Measurements from ENCODE around the gene GRPEL2.
"Not testable (repeated sequence)": the region's sequence is repeated elsewhere in the genome, so short reads cannot be mapped to it uniquely, and the experiment has no call there.

Gene GRPEL2

DNA sequence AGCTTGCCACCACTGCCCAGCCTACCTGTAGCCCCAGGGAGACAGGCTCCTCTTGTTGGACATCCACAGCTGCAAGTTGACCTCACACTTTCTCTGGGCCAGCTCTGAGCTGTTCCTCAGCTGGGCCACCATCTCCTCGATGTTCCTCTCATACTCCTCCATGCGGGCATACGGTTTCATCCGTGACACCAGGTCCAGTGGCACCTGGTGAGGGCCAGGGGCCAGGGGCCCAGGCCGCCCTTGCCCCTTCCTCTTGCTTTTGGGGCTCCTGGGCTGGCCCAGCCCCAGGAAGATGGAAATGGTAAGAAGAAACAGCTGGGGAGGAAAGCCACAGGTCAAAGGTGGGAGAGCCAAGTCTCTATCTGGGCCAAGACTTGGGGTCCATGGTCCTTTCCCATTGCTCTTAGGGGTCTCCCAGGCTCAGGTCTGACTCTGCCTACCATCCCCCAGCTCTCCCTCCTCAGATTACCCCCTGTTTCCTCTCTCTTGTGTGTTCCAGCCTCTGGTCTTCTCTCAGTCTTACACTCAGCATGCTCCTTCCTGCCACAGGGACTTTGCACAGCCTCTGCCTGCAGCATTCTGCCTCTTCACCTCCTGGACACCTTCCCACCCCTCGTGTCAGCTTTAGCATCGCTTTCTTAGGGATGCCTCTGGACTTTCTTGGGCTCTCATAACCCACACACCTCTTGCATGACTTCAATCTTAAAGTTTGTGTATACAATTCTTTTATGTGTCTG, 31.6 kb downstream of the GRPEL2 start:
- no peak for DNase-seq (ENCODE audit: low read depth)

DNA sequence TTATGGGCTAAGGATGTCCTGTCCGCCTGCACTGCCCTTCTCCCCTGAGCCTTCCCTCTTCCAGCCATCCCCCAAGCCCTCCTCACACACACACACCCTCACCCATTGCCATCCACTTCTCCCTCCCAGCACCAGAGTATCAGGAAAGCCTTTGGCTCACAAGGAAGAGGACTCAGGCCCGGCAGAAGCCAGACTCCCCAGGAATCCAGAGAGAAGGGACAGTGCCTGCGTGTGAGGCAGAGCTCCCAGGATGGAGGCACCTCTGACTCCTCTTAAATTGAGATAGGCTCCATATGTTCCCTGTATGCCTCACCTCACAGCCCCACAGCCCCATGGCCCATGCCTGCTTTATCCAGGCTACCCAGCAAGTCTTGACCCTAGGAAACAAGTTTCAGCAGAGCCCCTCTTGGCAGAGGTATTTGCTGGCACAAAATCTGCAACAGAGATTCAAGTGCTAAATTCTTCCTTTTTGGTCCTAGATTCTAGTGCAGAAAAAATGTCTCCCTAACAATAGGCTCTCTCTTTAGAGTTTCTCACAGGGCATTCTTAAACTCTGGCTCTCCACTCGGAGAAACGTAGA, 33.0 kb downstream of the GRPEL2 start:
- DNase-seq (ENCODE audit: low read depth): no peak

DNA sequence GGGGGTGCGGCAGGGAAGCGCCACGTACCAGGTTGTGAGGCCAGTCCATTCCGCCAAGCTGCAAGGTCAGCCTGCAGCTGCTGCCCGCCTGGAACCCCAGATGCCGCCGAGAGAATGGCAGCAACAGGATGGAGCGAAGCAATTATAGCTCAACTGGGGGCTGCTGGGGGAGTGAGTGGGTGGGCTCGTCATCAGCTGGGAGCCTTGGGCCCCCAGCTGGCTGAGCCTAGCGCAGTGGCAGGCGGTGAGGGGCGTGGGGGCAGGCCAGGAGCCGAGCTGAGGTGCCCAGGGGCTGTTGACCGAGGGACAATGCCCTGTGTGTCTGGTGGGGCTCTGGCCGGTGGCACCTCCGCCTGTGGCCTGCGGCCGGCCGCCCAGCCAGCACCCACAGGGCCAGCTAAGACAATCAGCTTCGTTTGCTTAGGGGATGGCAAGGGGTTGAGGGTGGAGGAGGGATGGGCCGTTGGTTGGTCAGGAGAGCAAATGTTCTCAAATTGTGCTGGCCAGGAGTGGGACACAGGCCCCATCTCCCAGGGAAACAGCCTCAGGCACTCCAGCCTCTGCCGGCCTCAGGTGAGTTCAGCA, 34.0 kb downstream of the GRPEL2 start, which contains the start of gene IL17B:
Gene IL17B, minus strand, starts transcription at position 116 of the 585 bp plus-strand sequence. Its CDS starts 67 bp downstream, at position 49.
- no peak for DNase-seq (ENCODE audit: low read depth)

DNA sequence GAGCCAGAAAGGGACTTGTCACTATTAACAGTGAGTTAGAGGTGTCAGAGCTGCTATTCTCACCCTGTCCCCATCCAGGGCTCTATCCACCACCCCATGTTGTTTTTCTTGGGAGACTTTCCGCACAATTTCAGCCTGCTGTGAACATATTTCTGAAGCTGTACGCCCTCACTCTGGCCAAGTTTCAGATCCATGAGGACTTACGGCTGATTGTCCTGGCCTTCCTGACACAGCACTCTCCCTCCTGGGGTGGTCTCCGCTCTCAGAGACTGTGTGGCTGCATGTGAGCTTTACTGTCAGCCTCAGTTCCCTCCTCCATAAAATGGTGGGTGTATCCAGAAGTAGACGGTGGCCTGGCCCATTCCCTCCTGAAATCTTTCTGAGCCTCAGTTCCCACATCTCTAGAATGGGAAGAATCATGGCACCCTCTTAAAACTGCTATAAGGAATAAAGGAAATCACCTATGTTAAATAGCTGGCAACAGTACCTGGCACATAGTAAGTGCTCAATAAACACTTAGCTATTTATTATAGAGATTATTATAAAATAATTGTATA, 34.6 kb downstream of the GRPEL2 start:
- no peak for DNase-seq (ENCODE audit: low read depth)

DNA sequence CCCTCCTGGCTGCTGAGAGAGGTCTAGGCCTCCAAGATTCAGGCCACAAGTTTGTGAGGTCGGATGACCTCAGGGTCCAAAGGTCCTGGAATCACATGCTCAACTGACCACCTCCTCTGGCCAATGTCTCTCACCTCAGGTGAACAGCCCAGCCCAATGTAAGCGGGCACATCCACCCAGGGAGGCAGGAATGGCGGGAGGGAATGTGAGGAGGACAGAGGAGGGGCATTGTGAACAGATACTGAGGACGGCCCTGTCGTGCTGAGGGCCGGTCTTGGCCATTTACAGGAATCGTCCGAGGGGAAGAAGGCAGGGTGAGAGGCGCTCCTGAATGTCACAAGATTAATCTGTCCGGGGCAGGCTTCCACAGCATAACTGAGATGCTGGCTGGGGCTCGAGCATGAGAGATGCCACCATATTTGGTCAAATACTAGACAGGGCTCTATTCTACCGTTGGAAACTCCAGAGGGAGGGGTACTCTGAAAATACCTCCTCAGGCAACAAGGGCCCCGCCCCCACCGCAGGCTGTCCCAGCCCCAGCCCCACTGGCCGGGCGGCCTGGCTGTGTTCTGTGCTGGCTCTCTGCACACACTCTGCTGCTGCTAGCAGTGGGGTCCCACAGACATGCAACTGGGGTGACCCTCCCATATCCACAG, 35.3 kb downstream of the GRPEL2 start:
- DNase-seq (ENCODE audit: low read depth): no peak

DNA sequence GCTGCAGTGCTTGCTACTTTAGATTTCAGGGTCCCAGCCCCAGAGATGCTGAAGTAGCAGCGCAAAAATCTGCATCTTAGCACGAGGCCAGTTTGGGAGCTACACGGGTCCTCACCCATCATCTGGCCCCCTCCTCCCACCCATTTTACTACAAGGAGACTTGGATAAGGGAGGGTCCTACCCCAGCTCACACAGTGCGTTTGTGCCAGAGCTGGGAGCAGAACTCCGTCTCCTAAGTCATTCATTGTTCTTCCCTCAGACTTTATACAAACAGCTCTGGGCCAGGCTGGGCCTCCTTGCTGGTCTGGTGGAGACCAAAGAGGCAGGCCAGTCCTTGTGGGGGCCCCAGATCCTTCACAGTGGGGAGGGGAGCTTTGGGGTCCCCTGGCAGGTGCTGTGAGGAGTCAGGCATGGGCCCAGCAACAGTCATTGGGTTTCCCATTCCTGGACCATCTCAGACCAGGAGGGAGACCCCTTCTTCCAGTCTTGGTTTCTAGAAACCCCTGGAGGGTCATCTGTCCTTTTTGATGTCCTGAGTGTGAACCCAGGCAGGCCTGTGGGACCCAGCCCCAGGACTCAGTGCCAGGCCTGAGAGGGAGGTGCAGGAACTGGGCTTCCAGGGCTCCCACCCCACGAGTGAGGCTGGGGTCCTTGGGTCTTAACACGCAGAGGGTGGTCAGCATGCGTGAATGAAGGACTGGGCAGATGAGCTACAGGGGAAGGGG, 36.1 kb downstream of the GRPEL2 start:
- no peak for DNase-seq (ENCODE audit: low read depth)

DNA sequence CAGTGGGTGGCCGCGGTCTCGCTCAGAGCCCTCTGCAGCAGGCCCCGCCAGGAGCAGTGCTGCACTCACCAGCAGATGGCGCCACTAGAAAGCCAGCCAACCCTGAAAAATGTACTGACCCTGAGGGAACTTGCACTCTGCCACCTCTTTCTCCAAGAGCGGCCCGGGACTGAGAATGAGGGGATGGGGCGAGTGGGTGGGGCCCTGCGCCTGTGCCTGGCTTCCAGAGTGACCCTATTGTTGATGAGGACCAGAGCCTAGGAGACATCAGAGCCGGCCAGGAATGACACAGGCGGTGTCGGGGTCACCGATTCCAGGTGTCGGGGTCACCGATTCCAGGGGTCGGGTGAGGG, 36.7 kb downstream of the GRPEL2 start:
- DNase-seq (ENCODE audit: low read depth): peak; percentile 59

DNA sequence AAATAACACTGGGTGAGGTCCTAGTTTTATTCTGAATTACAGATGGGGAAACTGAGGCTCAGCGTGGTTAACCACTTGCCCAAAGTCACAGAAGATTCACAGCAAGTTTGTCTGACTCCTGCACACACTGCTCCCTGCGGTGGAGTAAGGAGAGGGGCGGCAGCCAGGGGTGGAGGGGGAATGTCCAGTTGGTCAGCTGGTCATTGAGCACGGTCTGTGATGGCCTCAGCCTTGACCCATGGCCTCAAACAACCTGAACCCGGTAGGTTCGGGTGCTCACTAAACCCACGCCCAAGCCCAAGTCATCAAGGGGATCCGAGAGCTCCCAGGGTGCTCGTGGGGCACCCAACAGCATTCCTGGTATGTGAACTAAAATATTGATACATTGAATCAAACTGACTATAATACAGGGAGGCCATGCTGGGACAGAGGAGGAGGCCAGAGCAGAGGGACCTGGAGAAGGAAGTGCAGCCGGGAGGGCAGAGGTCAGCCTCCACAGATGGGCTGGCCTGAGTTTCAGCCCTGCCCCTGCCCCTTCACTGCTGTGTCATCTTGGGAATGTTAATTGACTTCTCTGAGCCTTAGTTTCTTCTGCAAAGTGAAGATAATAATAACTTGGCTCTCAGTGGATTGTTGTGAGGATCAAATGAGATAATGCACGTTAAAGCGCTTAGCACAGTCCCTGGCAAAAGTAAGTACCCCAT, 37.4 kb downstream of the GRPEL2 start:
- DNase-seq (ENCODE audit: low read depth): no peak

DNA sequence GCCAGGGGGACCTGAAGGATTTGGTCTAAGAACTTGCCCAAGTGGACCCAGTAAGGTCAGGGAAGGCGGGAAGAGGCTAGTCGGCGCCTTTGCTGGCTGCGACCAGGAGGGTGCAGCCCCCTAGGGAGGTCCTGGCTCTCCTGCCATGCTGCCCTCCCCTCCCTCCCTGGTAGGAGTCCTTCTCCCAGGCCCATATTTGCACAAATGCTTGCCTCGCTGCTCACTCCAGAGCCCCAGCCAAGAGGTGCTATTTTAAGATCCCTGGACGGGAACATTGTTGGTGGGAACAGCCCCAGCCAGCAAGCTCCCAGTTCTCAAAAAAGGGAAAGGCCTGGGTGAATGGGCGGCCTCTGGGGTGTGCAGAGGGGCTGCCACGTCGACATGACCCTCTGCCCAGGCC, 38.1 kb downstream of the GRPEL2 start:
- DNase-seq (ENCODE audit: low read depth): no peak

DNA sequence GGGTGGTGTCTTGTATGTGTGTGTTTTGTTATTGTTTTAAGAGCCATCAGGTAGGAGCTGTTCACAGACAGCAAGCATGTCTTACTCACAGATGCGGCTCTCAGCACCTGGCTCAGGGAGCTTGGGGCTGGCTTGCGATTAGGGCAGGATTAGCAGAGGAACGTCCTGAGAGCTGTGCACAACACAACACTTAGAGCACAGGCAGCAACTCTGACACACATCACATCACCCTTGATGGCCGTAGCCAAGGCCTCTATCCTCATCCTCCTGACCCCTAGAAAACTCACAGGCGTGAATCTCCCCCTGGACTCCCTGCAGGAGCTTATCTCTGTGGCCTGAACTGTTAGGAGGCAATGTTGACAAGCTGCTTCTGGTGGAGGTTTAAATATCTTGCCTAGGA, 40.9 kb downstream of the GRPEL2 start:
- no peak for DNase-seq (ENCODE audit: low read depth)

DNA sequence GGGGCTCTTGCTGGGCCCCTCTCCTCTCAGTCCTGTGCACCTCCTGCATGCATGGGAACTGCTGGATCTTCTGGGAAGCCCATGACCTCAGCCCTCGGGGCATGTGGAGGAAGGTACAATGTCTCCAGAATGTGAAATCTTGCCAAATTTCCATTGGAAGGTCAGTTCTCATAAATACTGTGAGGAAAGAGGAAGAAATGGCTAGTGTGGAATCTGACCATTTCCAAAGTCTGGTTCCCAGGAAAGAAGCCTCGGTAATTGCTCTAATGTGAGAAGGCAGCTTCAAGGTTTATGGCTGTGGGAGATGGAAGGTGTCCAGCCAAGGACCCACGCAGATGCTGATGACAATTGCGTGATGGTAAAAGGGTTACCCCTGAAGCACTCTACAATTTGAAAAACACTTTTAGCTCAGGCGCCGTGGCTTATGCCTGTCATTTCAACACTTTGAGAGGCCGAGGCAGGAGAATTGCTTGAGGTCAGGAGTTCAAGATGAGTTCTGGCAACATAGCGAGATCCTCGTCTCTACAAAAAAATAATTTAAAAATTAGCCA, 41.9 kb downstream of the GRPEL2 start:
- no peak for DNase-seq (ENCODE audit: low read depth)

DNA sequence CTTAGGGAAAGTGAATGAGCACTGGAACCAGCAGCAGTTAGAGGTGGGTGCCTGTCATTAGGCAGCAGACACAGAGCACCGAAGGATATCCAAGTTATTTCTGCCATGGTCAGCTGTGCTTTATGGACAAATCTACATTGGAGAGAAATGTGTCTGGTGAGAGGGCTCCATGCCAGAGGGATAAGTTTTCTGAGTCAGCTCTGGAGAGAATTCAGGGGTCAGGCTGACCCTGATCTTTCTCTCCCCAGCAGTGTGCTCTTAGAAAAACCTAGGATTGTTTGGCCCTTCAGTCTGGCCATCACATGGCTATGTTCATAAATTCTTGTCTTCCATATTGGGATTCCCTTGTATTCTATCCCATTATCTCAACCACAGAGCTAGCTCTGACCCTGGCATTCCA, 42.7 kb downstream of the GRPEL2 start:
- no peak for DNase-seq (ENCODE audit: low read depth)

DNA sequence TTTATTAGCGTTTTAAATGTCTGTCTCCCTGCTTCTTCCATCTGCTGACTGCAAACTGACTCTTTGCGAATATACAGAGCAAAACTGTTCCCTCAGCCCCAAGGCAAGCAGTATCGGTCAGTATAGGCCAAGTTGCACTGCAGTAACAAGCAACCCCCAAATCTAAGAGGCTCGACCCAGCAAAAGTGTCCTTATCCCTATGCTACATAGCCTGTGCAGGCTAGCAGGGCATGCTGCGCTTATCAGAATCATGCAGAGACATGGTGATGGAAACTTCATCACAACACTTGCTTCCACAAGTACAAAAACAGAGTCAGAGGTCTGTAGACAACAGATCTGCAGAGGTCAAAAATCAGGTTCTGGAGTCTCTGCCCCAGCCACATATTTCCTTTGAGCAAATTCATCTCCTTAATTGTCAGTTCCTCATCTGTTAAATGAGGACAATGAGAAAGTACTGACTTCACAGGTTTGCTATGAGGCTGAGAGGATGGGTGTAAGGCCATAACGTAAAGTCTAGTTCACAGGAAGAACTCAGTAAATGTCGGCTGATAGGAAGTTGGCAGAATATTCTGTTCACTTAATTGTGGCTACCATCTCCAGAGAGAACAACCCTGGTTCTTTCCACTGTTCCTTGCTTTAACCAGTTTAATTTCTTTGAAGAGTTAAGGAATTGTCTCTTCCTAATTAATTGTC, 43.3 kb downstream of the GRPEL2 start:
- DNase-seq (ENCODE audit: low read depth): no peak

DNA sequence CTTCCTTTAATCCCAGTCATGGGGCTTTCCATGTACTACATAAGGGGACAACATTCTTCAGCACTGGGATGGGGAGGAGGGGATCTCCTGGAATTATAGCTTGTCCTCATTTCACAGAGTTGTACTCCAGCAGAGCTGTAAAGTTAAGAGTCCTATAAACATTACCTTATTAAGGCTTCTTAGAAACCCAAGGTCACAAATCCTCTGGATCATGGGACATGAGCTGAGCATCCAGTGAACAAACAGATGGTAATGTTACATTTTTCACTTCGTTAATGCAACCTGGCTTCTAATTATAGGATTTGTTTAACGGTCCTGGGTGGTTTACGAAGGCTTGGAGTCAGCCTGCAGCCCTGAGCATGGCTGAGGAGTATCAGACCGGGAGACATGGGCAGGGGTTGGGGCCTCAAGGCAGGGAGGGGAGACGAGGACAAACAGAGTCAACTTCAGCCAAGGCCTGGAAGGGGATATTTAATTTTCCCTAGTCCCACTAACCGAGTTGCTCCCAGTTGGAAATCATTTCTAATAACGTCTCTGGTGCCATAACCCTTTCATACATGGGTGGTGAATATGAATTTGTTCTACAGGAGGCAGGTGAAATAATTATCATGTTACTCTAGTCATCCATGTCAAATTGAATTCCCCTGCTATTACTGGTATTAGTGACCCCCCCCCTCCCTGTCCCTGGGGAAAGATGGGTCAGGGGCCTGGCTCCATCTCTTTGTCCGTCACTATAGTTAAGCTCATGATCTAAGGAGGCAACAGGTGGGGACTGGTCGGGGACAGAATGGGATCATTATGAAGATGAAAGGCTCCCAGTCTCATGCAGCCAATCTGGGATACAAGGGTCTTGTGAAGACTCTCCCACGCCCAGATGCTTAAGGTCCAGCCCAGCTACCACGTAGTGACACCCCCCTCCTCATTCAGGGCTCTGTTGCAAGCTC, 44.5 kb downstream of the GRPEL2 start:
- DNase-seq (ENCODE audit: low read depth): no peak

DNA sequence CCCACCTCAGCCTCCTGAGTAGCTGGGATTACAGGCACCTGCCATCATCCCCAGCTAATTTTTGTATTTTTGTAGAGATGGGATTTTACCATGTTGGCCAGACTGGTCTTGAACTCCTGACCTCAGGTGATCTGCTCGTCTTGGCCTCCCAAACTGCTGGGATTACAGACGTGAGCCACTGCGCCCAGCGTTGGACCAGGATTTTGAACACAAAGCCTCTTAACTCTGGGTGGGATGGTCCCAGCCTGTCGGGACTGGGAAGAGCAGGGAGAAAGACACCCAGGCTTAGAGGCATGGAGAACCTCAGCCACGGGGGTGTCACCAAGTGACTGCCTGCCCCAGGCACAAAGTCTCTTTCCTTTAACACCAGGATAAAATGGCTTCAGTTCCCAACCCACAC, 45.8 kb downstream of the GRPEL2 start:
- not testable (repeated sequence) for DNase-seq (ENCODE audit: low read depth)

DNA sequence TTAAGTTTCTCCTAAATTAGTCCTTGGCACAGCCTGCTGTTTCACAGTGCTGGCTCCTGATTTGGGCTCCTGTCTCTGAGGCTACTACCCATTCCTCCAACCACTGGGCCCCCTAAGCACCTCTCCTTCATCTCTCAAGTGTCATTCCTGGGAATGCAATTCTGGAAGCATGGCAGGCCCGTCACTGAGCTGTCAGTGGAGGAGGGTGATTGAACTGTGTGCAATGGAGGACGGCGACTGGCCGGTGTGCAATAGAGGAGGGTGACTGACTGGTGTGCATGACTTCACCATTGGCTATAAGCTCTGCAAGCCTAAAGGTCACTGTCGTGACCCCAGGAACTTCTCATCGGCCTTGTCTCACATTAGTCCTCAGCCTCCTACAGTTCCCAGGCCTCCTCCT, 46.2 kb downstream of the GRPEL2 start:
- DNase-seq (ENCODE audit: low read depth): no peak

DNA sequence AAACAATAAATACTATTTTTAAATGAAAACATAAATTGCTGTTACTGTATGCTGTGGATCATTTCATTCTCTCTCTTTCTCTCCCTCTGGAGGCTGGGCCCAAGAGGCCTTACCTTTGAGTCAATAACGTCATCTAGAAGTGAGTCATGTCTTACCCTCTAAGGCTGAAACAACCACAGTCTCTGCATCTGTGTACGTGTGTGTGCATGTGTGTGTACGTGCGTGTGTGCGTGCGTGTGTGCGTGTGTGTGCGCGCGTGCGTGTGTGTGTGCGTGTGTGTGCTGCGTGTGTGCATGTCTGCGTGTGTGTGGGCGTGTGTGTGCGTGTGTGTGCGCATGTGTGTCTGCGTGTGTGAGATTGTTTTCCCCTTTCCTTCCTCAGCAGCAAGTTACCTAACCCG, 47.4 kb downstream of the GRPEL2 start:
- no peak for DNase-seq (ENCODE audit: low read depth)

DNA sequence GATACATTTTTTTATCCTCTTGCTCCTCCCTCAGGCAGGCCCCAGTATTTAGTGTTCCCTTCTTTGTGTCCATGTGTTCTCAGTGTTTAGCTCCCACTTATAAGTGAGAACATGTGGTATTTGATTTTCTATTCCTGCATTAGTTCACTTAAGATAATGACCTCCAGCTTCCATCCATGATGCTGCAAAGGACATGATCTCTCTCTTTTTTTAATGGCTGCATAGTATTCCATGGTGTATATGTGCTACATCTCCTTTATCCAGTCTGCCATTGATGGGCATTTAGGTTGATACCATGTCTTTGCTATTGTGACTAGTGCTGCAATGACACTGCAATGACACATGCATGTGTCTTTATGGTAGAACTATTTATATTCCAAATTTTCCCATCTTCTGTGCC, 49.7 kb downstream of the GRPEL2 start:
- DNase-seq (ENCODE audit: low read depth): not testable (repeated sequence)

DNA sequence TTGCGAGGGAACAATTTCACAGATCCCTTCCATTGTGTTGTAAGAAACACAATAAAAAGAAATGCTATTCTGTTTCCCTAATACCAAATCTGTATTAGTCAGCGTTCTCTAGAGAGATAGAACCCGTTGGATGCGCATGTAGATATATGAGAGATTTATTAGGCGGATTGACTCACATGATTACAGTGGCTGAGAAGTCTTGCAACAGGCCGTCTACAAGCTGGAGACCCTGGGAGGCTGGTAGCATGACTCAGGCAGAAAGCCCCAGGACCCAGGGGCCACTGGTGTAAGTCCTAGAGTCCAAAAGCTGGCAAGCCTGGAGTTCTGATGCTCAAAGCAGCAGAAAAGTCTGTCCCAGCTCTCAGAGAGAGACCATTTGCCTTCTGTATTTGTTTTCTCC, 52.2 kb downstream of the GRPEL2 start:
- no peak for DNase-seq (ENCODE audit: low read depth)
